Measurements from ENCODE around the gene PLK5.
"Not testable (repeated sequence)": the region's sequence is repeated elsewhere in the genome, so short reads cannot be mapped to it uniquely, and the experiment has no call there.

Gene PLK5, protein sequence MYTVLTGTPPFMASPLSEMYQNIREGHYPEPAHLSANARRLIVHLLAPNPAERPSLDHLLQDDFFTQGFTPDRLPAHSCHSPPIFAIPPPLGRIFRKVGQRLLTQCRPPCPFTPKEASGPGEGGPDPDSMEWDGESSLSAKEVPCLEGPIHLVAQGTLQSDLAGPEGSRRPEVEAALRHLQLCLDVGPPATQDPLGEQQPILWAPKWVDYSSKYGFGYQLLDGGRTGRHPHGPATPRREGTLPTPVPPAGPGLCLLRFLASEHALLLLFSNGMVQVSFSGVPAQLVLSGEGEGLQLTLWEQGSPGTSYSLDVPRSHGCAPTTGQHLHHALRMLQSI

DNA sequence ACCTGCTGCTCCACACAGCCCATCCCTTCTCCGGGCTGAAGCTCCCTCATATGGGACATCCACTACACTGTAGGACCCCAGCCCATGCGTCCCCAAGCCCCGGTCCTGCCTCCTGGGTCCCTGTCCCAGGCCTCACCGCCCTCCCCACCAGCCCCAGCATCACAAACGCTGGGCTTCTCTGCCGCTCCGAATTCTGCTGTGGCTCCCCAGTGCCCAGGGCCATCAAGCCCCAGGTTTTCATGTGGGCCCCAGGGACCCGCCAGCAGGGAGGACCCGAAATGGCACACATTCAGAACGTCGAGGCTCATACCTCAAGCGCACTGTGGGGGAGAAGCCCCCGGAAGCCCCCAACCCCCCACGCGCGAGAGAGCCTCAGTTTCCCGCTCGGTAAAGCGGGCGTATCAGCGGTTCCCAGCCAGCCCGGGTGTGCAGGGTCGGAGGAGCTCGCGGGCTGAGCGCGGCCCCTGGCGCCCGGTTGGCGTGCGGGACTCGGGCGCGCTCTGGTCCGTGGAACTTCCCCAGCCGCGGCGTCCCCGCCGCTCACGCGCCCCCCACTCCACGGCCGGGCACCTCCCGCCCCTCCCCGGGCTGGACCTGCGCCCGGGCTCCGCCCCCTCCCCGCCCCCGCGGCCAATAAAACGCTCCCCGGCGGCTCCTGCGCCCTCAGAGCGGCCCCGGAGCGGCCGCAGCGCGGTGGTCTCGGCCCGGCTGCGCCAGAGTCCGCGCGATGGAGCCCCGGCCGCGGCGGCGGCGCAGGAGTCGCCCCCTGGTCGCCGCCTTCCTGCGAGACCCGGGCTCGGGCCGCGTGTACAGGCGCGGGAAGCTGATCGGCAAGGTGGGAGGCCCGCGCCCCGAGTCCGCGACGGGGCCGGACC is at the start of gene PLK5:
TSS of gene PLK5 (plus strand) at position 666 of the 875 bp plus-strand sequence. CDS start 2,920 bp downstream, outside the sequence.
- no peak for DNase-seq (ENCODE audit: low read depth, low spot score)

DNA sequence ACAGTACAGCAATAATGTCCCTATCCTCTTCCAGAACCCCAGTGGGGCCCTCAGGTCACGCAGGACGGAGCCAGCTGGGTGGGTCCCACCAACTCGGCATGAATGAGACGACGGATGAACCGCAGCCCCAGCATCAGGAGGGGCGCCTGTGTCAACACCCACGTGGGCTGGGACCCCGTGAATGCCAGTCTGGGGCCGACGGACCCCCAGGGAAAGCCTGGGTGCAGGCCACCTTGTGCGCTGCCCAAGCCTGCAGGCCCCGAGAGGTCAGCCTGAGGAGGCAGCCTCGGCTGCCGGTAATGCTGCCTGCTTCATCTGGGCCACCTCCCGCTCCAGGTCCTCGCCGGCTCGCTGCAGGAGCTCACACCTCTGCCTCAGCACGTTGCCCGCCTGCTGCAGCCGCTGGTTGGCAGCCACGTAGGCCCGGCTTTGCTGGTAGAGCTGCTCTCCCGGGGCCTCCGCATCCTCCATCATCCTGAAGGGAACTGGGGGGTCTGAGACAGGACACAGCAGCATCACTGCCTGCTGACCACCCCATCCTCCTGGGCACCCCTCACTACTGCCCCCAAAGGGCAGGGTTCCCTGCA is 49.0 kb upstream of the PLK5 start:
- no peak for DNase-seq (ENCODE audit: low read depth, low spot score)

DNA sequence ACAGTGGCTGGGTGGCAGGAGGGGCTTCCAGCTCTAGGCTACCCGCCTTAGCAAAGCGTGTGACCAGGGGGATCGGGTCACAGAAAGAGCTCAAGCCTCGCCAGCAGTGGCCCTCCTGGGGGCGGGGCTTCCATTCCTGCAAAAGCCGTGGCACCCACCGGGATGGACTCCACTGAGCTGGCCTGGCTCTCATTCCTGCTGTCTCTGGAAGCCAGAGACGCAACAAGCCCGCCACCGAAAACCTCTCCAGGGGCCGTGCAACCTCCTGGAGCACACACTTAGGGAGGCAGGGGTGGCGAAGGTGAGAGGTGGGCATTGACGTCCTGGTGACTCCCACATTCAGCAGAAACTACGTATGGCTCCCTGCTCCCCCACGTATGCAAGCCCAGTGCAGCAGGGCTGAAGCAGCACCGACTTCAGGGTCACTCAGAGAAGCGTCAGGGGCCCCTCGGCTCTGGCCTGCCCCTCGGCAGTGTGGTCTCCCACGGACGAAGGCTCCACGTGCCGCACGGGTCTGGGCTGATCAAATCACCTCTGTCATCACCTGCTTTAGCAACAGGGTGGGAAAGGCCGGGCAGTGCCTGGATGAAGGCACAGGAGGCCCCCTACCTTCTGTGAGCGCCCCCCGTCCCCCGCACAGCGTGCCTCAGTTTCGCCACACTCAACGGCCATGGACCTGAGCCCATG is 48.0 kb upstream of the PLK5 start:
- DNase-seq (ENCODE audit: low read depth, low spot score), result no peak

DNA sequence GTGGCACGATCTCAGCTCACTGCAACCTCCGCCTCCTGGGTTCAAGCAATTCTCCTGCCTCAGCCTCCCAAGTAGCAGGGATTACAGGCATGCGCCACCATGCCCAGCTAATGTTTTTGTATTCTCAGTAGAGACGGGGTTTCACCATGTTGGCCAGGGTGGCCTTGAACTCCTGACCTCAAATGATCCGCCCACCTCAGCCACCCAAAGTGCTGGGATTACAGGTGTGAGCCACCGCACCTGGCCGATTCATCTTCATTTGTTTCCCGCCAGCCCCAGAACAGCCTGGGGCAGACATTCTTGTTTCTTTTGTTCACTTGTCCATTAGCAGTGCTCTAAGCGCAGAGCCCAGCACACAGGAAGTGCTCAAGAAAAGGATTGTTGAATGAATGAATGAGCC is 46.8 kb upstream of the PLK5 start:
- not testable (repeated sequence) for DNase-seq (ENCODE audit: low read depth, low spot score)

DNA sequence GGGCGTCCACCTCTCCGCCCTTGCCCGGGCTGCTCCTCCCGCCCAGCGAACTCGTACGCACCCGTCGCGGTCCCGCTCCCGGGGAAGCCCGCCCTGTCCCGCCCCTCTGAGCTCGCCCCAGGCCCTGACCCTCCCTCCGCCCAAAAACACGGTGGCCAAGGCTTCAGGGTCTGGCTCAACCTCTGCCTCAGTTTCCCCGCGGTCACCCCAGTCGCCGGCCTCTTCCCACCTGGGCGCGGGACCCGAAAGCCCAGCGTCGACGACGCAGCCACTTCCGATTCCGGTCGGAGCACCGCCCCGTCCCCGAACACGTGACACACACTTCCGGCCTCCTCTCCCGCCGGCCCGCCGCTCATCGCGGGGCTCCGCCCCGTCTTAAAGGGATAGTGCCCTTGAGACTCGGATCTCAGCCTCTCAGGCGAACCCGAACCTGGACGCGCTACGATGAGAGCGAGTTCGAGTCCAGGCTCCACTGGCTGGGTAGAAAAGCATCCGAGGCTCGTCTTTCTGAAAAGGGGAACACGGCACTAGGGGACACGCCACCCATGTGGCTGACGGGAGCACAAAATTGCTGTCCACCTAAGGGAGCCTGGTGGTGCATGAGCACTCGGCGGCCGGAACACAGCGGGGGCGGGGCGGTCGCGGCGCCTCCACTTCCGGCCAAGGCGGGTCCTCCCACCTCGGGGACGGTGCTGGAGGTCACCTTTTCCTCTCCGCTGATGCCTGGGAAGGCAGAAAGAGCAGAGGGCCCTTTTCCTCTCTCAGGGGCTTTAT is 44.8 kb upstream of the PLK5 start, which contains the start of gene C19orf25:
TSS of gene C19orf25 (minus strand) at position 282 of the 774 bp plus-strand sequence. CDS start 312 bp downstream, outside the sequence.
- peak; percentile 70 for DNase-seq (ENCODE audit: low read depth, low spot score)

DNA sequence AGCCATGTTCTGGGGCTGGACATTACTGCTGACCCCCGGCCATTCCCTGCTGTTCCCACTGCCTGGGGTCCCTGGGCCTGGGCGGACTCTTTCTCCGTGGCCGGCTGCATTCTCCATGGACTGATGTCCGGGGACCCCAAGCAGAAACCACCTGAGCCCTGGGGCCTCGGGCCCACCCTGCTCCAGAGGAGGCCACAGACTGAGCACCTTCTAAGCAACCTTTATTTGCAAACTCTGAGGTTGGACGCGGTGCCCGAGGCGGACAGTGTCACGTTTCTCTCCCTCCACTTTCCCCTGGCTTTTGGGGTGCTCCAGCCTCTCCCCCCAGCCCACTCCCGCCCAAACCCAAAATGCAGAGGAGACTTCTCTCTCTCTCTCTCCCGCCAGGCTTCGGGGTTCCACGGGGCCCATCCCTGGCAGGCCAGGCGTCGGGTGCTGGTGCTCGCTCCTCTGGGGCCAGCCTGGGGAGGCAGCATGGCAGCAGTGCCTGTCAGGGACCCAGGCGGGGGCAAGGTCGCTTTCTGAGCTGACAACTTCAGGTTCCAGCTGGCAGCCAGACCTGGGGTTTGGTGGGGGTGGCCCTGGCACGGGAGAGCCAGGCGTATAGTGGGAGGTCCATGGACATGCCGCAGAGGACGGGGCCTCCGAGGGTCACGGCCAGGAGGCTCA is 42.5 kb upstream of the PLK5 start:
- DNase-seq (ENCODE audit: low read depth, low spot score), result no peak

DNA sequence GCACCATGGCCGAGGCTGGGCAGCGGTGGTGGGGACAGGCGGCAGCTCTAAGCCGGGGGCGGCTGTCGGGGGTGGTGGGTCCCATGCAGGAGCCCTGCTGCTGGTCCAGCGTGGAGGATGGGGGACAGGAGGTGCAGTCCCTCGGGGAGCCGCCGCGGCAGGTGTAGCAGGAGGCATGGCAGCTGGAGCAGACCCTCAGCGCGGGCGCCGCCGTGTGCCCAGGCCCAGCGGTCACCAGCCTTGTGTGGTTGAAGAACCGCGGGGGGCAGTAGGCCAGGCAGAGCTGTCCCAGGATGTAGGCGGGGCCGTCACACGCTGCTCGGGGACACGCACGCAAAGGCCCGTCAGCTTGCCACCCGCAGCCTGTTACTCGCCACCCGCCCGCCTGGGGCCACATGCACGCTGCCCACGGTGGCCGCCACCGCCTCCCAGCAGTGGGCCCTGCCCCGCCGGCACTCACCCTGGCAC is 42.0 kb upstream of the PLK5 start:
- DNase-seq (ENCODE audit: low read depth, low spot score), result no peak

DNA sequence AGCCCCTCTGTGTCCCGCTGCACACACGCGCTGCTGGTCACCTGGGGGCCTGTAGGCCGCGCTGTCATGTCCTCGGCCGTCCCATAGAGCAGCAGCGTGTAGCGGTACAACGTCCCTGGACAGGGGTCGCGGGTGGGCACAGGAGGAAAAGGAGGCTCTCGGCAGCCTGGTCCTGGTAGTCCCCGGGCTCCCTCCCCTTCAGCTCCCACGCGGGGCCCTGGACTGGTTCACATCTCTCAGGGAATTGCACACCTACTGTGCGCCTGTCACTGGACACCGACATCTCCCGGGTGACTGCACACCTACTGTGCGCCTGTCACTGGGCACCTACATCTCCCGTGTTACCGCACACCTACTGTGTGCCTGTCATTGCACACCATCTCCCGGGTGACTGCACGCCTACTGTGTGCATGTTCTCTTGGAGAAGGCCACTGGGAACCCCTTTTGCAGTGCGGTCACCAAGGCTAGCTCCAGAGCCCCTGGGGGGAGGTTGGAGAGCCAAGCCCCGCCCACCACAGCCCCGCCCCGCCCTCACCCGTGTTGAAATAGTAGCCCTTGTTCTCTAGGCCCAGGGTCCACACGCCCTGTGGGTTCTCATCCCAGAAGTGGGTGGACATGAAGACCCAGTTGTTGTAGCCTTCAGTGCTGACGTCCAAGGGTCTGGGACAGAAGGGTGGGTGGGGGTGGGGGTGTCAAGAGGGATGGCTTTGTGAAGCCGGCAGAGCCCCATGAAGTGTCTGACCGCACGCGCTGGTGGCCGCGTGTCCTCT is 41.3 kb upstream of the PLK5 start:
- no peak for DNase-seq (ENCODE audit: low read depth, low spot score)

DNA sequence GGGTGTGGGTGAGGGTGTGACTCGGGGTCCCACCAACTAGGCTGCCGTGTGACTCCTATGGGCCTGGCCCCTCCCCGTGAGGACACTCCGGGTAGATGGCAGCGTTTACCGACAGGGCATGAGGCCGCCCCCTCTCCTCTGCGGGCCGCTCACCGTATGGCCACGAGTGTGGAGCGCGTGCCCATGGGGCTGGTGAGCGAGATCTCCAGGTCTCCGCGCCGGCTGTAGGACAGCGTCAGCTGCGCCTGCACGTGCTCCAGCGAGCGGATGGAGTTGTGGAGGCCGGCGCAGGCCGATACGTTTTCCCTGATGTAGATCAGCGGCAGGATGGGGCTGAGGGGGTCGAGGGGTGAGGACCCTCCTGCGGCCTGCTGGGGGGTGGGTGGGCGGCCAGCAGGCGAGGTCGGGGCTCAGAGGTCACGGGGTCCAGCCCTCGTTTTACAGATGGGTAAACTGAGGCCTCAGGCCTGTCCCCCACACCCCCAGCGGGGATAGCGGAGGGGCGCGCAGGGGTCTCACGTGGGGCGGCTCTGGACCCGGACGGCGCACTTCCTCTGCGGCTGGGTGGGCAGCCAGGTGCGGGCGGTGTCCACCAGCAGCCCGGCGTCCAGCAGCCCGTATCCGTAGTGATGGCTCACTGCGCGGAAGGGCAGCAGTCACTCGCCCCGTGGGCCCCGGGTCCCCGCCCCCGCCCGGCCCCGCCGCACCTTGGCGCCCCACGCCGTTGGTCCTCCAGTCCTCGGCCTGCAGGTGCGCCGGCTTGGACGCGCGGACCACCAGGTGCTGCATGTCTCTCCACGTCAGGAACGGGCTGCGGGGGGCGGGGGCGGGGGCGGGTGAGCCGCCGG is 40.5 kb upstream of the PLK5 start:
- no peak for DNase-seq (ENCODE audit: low read depth, low spot score)

DNA sequence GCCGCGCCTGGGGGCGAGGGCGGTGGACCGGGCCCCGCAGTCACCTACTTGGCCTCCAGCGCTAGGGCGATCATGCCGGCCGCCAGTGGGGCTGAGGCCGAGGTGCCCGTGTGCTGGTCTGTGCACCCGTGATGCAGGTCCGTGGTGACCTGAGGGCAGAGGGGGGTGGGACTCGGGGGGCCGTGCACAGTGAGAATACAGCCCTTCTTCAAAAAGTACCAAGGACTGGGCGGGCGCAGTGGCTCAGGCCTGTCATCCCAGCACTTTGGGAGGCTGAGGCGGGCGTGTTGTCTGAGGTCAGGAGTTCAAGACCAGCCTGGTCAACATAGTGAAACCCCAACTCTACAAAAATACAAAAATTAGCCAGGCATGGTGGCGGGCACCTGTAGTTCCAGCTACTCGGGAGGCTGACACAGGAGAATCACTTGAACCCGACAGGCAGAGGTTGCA is 39.9 kb upstream of the PLK5 start:
- no peak for DNase-seq (ENCODE audit: low read depth, low spot score)

DNA sequence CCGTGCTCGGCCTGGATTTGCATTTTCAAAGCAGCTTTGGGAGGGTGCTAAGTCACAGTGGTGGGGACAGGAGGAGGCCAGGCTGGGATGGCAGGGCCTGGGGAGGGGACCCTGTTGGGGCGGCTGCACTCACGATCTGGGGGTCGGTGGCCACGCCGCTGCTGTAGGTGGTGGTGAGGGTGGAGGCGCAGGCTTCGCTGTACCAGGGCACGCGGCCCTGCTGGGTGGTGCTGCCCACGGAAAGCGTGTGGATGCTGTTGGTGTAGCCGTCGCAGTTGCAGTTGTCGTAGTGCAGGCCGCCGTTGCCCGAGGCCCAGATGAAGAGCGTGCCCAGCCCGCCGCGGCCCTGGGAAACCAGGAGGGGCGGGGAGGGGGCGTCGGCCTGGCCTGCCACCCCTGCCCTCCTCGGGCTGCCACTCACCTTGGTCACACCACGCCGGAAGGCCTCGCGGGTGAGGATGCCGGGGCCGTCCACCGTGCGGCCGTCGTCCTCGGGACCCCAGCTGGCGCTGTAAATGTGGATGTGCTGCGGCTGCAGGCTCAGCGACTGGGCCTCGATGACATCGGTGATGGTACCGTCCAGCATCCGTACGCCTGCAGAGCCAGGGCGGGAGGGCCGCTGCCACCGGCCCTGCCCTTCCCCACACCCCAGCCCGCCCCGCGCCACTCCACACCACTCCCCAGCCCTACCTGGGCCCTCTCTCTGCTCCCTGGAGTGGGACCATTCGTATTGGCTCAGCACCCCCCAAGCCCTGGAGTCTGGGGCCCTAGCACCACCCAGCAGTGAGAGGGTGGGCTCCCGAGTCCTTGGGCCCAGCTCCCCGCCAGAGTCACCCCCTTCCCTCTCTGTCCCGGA is 36.9 kb upstream of the PLK5 start:
- no peak for DNase-seq (ENCODE audit: low read depth, low spot score)

DNA sequence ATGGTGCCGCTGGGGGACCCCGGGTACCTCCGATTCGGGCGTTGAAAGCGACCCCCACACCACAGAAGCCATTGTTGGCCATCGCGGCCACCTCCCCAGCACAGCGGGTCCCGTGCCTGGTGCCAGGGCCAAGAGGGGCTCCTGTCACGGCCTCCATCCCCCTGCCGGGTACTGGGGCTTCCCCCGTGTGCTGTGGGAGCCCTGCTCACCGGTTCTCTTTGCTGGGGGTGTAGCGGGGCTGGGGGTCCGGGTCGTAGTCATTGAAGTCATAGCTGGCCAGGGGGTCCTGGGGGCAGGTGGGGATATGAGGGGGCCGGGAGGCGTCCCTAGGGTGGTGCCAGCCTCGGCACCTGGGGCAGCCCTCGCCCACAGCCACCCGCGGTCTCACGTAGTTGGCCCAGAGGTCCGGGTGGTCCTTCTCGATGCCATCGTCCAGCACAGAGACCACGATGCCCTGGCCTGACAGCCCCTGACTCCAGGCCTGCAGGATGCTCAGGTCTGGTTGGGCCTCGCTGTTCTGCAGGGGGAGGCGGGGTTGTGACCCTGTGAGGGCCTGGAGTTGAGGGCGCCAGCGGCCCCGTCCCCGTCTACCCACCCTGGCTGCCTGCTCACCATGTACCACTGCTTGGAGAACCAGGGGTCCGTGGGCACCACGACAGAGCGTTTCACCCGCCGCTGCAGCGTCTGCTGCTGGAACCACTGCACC is 36.1 kb upstream of the PLK5 start:
- DNase-seq (ENCODE audit: low read depth, low spot score), result no peak

DNA sequence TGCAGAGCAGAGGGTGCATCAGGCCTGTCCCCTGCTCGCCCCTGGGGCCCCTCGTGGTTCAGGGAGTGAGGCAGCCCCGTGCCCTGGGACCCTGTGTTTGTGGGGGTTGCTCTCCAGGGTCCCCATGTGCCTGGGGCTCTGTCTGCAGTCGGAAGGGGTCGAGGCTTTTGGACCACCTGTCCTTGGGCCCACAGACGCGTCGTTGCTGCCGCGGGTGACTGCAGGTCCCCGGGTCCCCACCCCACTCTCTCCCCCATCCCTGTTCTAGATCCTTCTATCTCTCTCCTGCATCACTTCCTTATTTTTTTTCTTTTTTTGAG is 35.6 kb upstream of the PLK5 start:
- DNase-seq (ENCODE audit: low read depth, low spot score), result no peak

DNA sequence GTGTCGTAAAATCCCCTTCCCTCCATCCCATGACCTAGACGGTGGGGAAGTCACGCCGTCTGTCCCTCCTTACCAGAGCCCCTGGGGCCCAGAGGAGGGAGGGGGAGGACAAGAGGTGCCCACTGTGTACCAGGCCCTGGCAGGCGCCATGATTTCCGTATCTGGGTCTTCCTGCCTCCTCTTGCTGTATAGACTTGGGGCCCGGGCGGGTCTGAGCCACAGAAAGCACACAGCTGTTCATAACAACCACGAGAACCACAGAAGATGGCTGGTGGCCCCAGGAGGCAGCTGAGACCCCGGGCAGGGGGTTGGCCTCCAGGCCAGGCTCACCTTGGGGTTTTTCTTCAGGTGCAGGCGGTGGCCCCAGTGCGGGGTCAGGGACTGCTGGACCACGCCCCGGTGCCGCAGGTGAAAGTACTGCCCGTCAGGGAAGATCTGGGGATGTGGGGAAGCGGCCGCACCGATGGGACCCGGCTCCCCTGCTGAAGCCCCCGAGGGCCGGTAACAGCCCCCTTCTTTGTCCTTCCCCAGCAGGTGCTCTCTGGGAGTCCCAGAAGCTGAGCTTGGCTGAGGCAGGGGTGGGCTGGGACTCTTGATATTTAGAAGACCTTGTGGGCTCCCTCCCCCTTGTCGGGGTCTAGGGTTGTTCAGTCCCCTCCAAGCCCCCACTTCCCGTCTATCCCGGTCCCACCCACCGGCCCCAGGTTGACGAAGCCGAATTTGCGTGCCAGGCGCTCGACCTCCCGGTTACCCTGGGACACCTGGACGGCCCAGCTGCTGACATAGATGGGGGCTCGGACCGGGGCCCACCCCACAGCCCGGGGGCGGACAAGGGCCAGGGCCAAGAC is 34.2 kb upstream of the PLK5 start:
- no peak for DNase-seq (ENCODE audit: low read depth, low spot score)

DNA sequence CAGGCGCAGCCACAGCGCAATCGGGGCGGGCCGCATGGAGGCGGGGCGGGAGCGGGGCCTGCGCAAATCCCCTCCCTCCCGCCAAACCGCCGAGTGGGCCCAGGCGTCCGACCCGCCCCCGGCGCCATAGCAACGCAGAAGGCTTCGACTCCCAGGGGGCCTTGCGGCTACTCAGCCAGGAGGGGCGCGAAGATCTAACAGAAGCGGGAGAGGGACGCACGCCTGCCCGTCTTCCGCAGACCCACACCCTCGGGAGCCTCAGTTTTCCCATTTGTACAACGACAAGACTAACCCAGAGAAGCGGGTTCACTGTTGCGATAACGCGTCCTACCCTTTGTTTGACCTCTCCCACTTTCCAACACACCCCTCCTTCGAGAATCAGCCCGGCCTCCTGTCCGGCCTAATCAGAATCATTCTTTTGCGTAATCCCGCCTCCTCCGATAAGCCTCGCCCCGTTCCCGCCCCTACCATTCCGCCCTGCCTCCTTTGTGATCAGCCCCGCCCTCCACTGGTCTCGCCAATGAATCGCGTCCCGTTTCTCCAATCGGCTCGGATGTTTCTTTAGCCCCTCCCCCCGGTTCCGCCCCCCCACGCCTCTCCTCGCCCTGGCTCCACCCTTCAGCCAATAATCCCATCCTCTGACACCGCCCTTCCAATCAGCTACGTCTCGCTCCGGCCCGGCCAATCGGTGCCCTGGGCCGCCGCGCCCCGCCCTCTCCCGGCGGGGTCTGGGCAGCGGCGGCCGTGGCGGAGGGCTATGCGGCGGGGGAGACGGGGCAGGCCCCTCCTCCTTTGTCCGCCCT is 33.4 kb upstream of the PLK5 start, which contains the start of gene PCSK4:
TSS of gene PCSK4 (minus strand) at position 40 of the 803 bp plus-strand sequence. CDS start at position 36, 4 bp downstream.
- peak; percentile 97 for DNase-seq (ENCODE audit: low read depth, low spot score)
